SU-DHL-6 (cell line): ENCODE measurements around the gene CPE.

Experiments used
- H2AFZ ChIP-seq: fragments of 200-600 bp; sonication (generic); 2 replicates; pipeline ENCODE4 v1.6.1; 2014; ENCODE audit warnings: low read depth, mild to moderate bottlenecking, moderate library complexity, mixed read lengths, antibody characterized with exemption, low read length; ENCODE audit not compliant: severe bottlenecking
- H3F3A ChIP-seq: fragments of 200-600 bp; shearing (Covaris generic); 2 replicates; pipeline ENCODE4 v1.6.0; 2016; ENCODE audit warnings: antibody characterized with exemption, mild to moderate bottlenecking; ENCODE audit not compliant: insufficient read depth
- H3K27ac ChIP-seq: fragments of 200-600 bp; sonication (generic); 2 replicates; pipeline ENCODE4 v1.5.1; 2016; ENCODE audit warnings: low read depth, mild to moderate bottlenecking, low read length, moderate library complexity, mixed read lengths
- H3K27me3 ChIP-seq: fragments of 200-600 bp; sonication (generic), shearing (Covaris generic); 2 replicates; pipeline ENCODE4 v1.6.0; 2014; ENCODE audit warnings: mild to moderate bottlenecking, low read length
- H3K36me3 ChIP-seq: fragments of 200-600 bp; sonication (generic); 2 replicates; pipeline ENCODE4 v1.6.1; 2014; ENCODE audit warnings: mild to moderate bottlenecking, low read length, mixed read lengths
- H3K4me2 ChIP-seq: fragments of 300-600, 200-600 bp; shearing (Covaris generic), sonication (generic); 2 replicates; pipeline ENCODE4 v1.6.0; 2014; ENCODE audit warnings: low read length, low read depth, mild to moderate bottlenecking; ENCODE audit not compliant: poor library complexity, severe bottlenecking
- H3K4me3 ChIP-seq: fragments of 200-600 bp; sonication (generic); 2 replicates; pipeline ENCODE4 v1.5.1; 2014; ENCODE audit warnings: antibody characterized with exemption, low read length, mild to moderate bottlenecking, mixed read lengths; ENCODE audit not compliant: insufficient read depth, poor library complexity, severe bottlenecking
- H3K79me2 ChIP-seq: fragments of 200-600 bp; sonication (generic); 2 replicates; pipeline ENCODE4 v1.6.1; 2014; ENCODE audit warnings: mild to moderate bottlenecking, low read length, moderate library complexity; ENCODE audit not compliant: insufficient read depth
- H3K9ac ChIP-seq: fragments of 200-600 bp; sonication (generic); 2 replicates; pipeline ENCODE4 v1.7.0; 2014; ENCODE audit warnings: mild to moderate bottlenecking, low read length
- H3K9me2 ChIP-seq: fragments of 200-600 bp; sonication (generic); replicated peaks from 2 replicates; pipeline ENCODE4 v1.6.1; 2014; ENCODE audit warnings: low read length; ENCODE audit not compliant: insufficient read depth
- H3K9me3 ChIP-seq: fragments of 200-600 bp; sonication (generic); 2 replicates; pipeline ENCODE4 v1.6.1; 2014; ENCODE audit warnings: low read length, mixed read lengths; ENCODE audit not compliant: insufficient read depth
- H4K20me1 ChIP-seq: fragments of 200-600 bp; sonication (generic); 2 replicates; pipeline ENCODE4 v1.6.1; 2014; ENCODE audit warnings: low read depth, mild to moderate bottlenecking, antibody characterized with exemption, low read length, moderate library complexity, mixed read lengths
- EZH2phosphoT487 ChIP-seq: fragments of 200-600 bp; sonication (generic), shearing (Covaris generic); conservative IDR thresholded peaks from 2 replicates; pipeline ENCODE4 v1.6.1; 2018; ENCODE audit warnings: mild to moderate bottlenecking, antibody characterized with exemption, low read length, moderate library complexity, mixed read lengths
- TF ChIP-seq, protein P1 (sequence below): fragments of 200-600 bp; sonication (generic); IDR thresholded peaks from one replicate; pipeline ENCODE4 v1.5.1; 2017; ENCODE audit warnings: antibody characterized with exemption, mild to moderate bottlenecking, low read length, moderate library complexity; ENCODE audit not compliant: insufficient read depth, poor library complexity, severe bottlenecking

The CPE gene

GRCh38 chr4:165380805-165381204 lies 2.0 kb downstream of the CPE start:
- H3F3A ChIP-seq: no peaks in the 10 kb centered on the region
- TF ChIP-seq, protein P1, sequence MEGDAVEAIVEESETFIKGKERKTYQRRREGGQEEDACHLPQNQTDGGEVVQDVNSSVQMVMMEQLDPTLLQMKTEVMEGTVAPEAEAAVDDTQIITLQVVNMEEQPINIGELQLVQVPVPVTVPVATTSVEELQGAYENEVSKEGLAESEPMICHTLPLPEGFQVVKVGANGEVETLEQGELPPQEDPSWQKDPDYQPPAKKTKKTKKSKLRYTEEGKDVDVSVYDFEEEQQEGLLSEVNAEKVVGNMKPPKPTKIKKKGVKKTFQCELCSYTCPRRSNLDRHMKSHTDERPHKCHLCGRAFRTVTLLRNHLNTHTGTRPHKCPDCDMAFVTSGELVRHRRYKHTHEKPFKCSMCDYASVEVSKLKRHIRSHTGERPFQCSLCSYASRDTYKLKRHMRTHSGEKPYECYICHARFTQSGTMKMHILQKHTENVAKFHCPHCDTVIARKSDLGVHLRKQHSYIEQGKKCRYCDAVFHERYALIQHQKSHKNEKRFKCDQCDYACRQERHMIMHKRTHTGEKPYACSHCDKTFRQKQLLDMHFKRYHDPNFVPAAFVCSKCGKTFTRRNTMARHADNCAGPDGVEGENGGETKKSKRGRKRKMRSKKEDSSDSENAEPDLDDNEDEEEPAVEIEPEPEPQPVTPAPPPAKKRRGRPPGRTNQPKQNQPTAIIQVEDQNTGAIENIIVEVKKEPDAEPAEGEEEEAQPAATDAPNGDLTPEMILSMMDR: no peak
- no peak for TF ChIP-seq EZH2phosphoT487
- H3K9me2 ChIP-seq: no peaks in the 10 kb centered on the region
- no peak overlapping the region for H3K4me2 ChIP-seq
- H3K36me3 ChIP-seq: no peaks in the 10 kb centered on the region
- H2AFZ ChIP-seq: no peak overlapping the region
- H4K20me1 ChIP-seq: no peaks in the 10 kb centered on the region
- no peaks in the 10 kb centered on the region for H3K79me2 ChIP-seq
- no peak overlapping the region for H3K9ac ChIP-seq
- H3K9me3 ChIP-seq: no peaks in the 10 kb centered on the region
- H3K4me3 ChIP-seq: no peak overlapping the region
- H3K27me3 ChIP-seq: no peaks in the 10 kb centered on the region; the same call in 1 of the 2 replicates
- H3K27ac ChIP-seq: no peak overlapping the region

- no peaks in the 10 kb centered on the region; the same call in 1 of the 2 replicates for H3K27me3 ChIP-seq
- no peaks in the 10 kb centered on the region for H4K20me1 ChIP-seq
- H3K4me3 ChIP-seq: no peak overlapping the region
- no peaks in the 10 kb centered on the region for H3K36me3 ChIP-seq
- no peak overlapping the region for H3K4me2 ChIP-seq
- no peaks in the 10 kb centered on the region for H3F3A ChIP-seq
- TF ChIP-seq, protein P1: no peak
- no peaks in the 10 kb centered on the region for H3K9me2 ChIP-seq
- H3K9me3 ChIP-seq: no peaks in the 10 kb centered on the region
- no peak overlapping the region for H3K27ac ChIP-seq
- no peak overlapping the region for H2AFZ ChIP-seq
- H3K9ac ChIP-seq: no peak overlapping the region
- H3K79me2 ChIP-seq: no peaks in the 10 kb centered on the region
Observed at GRCh38 chr4:165381821-165382373, 3.1 kb downstream of the CPE start.

DNA sequence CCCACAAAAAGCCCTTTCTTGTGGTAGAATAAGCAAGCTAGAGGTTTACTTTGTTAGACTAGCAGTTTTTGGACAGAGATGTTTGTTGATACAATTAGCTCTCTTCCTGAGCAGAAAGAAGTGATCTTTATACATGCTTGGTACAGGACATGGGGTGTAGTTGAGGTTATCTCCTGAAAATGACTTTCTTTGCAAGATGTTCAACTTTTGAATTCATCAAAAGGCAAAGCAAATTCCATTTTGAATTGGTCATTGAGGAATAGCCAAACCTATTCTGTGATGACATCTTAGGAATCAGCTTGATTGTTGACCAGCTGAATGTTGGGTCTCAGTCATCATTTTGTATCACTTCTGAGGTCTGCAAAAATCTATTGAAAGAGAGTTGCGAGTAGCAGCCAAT lies 3.8 kb downstream of the CPE start:
- H3K9ac ChIP-seq: no peak overlapping the region
- no peaks in the 10 kb centered on the region for H3K79me2 ChIP-seq
- H3F3A ChIP-seq: no peaks in the 10 kb centered on the region
- H3K4me2 ChIP-seq: no peak overlapping the region
- H3K27ac ChIP-seq: no peak overlapping the region
- no peaks in the 10 kb centered on the region for H3K9me2 ChIP-seq
- no peaks in the 10 kb centered on the region for H3K27me3 ChIP-seq
- TF ChIP-seq, protein P1: no peak
- no peak for TF ChIP-seq EZH2phosphoT487
- H2AFZ ChIP-seq: no peak overlapping the region
- no peaks in the 10 kb centered on the region for H3K9me3 ChIP-seq
- no peaks in the 10 kb centered on the region for H3K36me3 ChIP-seq
- H3K4me3 ChIP-seq: no peak overlapping the region
- no peaks in the 10 kb centered on the region for H4K20me1 ChIP-seq
